Vagina (tissue), 2 donors: ENCODE data around the gene PLEKHG4B.

Experiments
- CTCF ChIP-seq, 3 experiments: fragments of 450-650 bp in 2 of 3; fragments of 200-600 bp in 1 of 3; sonication (generic) in 1 of 3; IDR thresholded peaks; one replicate each; pipeline ENCODE4 v1.5.1; 2017 to 2019; ENCODE audit warnings: antibody characterized with exemption in 3 of 3, mild to moderate bottlenecking in 2 of 3, moderate library complexity in 2 of 3
- POLR2AphosphoS5 ChIP-seq, 2 donors: sonication (generic); formaldehyde crosslinking; IDR thresholded peaks; one replicate each; pipeline ENCODE4 v1.9.0; 2017; ENCODE audit warnings: antibody characterized with exemption in 2 of 2, mild to moderate bottlenecking in 2 of 2, low read depth in 1 of 2; ENCODE audit not compliant: insufficient read depth in 1 of 2

- TF ChIP-seq POLR2AphosphoS5 (IDR thresholded peaks at IDR 0.05; ENCODE audit: insufficient read depth in 1 of 2, low read depth in 1 of 2) (no peak), CTCF (IDR thresholded peaks at IDR 0.05) (no peak)
Measured at GRCh38 chr5:81391-82021, 10.5 kb upstream of the PLEKHG4B start.
